ENCODE measurements around the gene TIFAB.

Gene TIFAB

DNA sequence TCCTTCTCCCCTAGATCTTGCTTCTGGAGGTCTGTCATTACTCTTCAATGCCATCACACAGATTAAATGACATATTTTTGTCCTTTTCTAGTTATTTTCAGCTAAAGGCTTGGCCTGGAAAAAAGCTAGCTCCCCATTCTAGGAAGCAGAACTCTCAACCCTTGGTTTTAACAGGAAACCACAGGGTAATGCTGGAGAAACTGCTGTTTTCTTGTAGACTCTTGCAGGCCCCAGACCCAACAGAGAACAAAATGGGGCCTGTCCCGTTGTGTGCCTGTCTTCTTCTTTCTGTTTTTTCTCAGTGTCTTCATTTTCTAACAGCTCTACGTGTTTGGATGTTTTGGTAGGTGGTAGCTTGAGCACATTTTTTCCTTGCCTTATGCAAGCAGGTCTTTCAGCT, 26.5 kb downstream of the TIFAB start:
- DNase-seq (ENCODE audit: low read depth): no peak

GRCh38 chr5:135423846-135424168, 28.3 kb downstream of the TIFAB start:
- DNase-seq (ENCODE audit: low read depth): no peak

- DNase-seq (ENCODE audit: low read depth): no peak
Measured at GRCh38 chr5:135423146-135423845, 28.9 kb downstream of the TIFAB start.

- DNase-seq (ENCODE audit: low read depth): no peak
Measured at GRCh38 chr5:135422419-135422818, 29.7 kb downstream of the TIFAB start.

GRCh38 chr5:135417083-135417482, 35.1 kb downstream of the TIFAB start:
- no peak for DNase-seq (ENCODE audit: low read depth)

DNA sequence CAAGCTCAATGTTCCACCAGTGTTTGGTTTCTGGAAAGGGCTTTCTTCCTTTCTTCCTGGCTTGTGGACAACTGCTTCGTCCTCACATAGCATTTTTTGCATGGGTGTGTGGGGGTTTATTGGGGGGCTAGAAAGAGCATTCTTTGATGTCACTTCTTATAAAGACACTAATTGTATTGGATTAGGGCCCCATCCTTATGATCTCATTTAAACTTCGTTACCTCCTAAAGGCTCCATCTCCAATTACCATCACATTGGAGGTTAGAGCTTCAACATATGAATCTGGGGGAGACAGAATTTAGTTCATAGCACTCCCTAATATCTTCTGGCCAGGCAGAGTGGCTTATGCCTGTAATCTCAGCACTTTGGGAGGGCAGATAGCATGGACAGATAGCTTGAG, 47.1 kb downstream of the TIFAB start:
- DNase-seq (ENCODE audit: low read depth): no peak

GRCh38 chr5:135402031-135402430, 50.1 kb downstream of the TIFAB start:
- DNase-seq (ENCODE audit: low read depth): no peak

DNA sequence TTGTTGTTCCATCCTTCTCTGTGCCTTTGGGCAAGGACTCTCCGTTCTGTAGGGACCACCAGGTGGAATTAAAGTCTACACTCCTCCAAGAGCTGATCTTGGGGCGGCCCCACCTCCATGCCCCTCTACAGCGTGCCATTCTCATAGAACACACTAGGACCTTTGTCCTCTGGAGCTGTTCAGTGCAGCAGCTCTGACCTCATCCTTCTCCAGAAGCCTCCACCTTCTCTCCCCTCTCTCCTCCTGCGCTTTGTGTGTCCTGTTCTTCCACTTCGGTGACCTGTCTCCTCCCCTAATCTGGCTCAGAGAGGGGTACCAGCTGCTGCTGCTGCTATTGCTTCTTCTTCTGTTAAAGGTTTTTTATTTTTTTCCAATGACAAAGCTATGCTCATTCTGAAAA, 51.3 kb downstream of the TIFAB start:
- DNase-seq (ENCODE audit: low read depth): no peak

GRCh38 chr5:135399794-135400542, 52.2 kb downstream of the TIFAB start:
- no peak for DNase-seq (ENCODE audit: low read depth)

DNA sequence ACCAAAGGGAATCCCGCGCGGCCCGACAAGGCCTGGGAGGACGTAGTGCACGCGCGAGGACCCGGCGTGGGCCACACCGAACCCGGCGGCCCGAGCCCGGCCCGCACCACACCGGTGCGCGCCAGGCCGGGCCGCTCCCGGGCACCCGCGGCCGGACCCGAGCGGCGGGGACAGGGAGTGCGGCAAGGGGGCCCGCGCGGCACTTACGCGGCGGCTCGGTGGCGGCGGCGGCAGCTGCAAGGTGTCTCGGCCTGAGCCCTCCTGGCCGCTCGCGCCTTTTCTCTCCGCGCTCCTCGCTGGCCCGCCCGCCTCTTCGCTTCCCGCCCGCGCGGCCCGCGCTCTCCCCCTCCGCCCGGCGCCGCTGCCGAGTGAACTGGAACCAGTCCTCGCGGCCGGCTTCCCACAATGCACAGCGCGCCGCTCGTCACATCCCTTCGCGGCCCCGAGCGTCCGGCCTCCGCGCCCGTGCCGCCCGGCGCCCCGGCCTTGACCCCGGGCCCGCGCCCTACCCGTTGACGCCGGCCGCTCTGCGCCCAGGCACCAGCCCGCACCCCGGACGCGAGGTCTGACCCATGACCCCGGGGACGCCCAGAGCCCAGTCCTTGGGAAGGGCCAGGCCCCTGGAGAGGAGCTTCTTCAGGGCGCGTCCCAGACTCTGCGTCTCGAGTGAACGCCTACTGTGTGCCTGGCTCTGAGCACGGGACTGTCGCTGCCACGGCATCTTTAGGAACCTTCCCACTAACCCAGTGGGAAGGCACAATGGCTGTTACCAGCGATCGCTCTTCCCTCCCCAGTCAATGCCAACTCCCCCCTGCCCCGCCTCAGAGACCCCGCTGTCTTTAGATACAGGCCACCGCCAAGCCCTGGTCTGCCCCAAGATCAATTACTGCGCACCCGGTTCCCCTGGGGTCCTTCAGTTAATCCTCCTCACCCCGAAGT, 53.0 kb downstream of the TIFAB start, which contains the start of gene MACROH2A1:
Gene MACROH2A1, minus strand, starts transcription at position 377 of the 939 bp plus-strand sequence. CDS start 10,138 bp downstream, outside the sequence.
- peak; percentile 68 for DNase-seq (ENCODE audit: low read depth)

- peak; percentile 15 for DNase-seq (ENCODE audit: low read depth)
Measured at GRCh38 chr5:135398160-135398854, 53.8 kb downstream of the TIFAB start.

Data from stimulated activated CD8-positive, alpha-beta memory T cell treated with anti-CD3 and anti-CD28 coated beads, Interleukin-15, amount 100 ng/mL, for 24 hours (primary cell).